ENCODE data around the gene ZNF385D.

Gene ZNF385D

GRCh38 chr3:21551019-21551418 lies 200.0 kb downstream of the ZNF385D start:
- peak; percentile 9 for DNase-seq (ENCODE audit: low read depth)
- no peak for TF ChIP-seq CTCF (IDR thresholded peaks at IDR 0.05; ENCODE audit: low read depth, low read length, missing control alignments)
- in situ Hi-C loops (cut with HindIII; ENCODE audit: low sequenced_read_pairs) = no loop called here
- H3K4me3 ChIP-seq (ENCODE audit: low read depth, low read length) = no peak overlapping the region

- in situ Hi-C loops (cut with HindIII; ENCODE audit: low sequenced_read_pairs) = no loop called here
- no peak for TF ChIP-seq CTCF (IDR thresholded peaks at IDR 0.05; ENCODE audit: low read depth, low read length, missing control alignments)
These were observed 206.9 kb downstream of the ZNF385D start for GRCh38 chr3:21544076-21544462.

GRCh38 chr3:21543380-21544075 lies 207.5 kb downstream of the ZNF385D start:
- no peak for DNase-seq (ENCODE audit: low read depth)
- TF ChIP-seq CTCF (IDR thresholded peaks at IDR 0.05; ENCODE audit: low read depth, low read length, missing control alignments) = no peak
- in situ Hi-C loops (cut with HindIII; ENCODE audit: low sequenced_read_pairs) = no loop called here
- H3K4me3 ChIP-seq (ENCODE audit: low read depth, low read length) = no peak overlapping the region

More at GRCh38 chr3:21544076-21544462, 206.9 kb downstream of the ZNF385D start:
- no peak for DNase-seq (ENCODE audit: low read depth)
- no peak overlapping the region for H3K4me3 ChIP-seq (ENCODE audit: low read depth, low read length)

- no peak overlapping the region for H3K4me3 ChIP-seq (ENCODE audit: low read depth, low read length)
- no peak for TF ChIP-seq CTCF (IDR thresholded peaks at IDR 0.05; ENCODE audit: low read depth, low read length, missing control alignments)
- DNase-seq (ENCODE audit: low read depth) = no peak
- in situ Hi-C loops (cut with HindIII; ENCODE audit: low sequenced_read_pairs) = no loop called here
These were observed 208.2 kb downstream of the ZNF385D start for GRCh38 chr3:21542656-21543379.

GRCh38 chr3:21540265-21540664 lies 210.7 kb downstream of the ZNF385D start:
- in situ Hi-C loops (cut with HindIII; ENCODE audit: low sequenced_read_pairs) = no loop called here
- no peak for DNase-seq (ENCODE audit: low read depth)
- no peak for TF ChIP-seq CTCF (IDR thresholded peaks at IDR 0.05; ENCODE audit: low read depth, low read length, missing control alignments)
- no peak overlapping the region for H3K4me3 ChIP-seq (ENCODE audit: low read depth, low read length)

GRCh38 chr3:21534462-21534861 lies 216.5 kb downstream of the ZNF385D start:
- in situ Hi-C loops (cut with HindIII; ENCODE audit: low sequenced_read_pairs) = no loop called here
- TF ChIP-seq CTCF (IDR thresholded peaks at IDR 0.05; ENCODE audit: low read depth, low read length, missing control alignments) = no peak
- H3K4me3 ChIP-seq (ENCODE audit: low read depth, low read length) = no peak overlapping the region
- DNase-seq (ENCODE audit: low read depth) = no peak

All from astrocyte of the cerebellum (primary cell).